Measurements from ENCODE around the gene CCR4. TPM values are rescaled to one million over a fixed set of nuclear protein-coding genes. Genes with fewer than 3 reads are reported as not detected.

CCR4 gene
- total and polyA plus RNA-seq, 2 of the 13 experiments (the other 11 are each of a cell fraction or from before 2014, with no cell fraction given): 0.04 to 0.05 TPM

DNA sequence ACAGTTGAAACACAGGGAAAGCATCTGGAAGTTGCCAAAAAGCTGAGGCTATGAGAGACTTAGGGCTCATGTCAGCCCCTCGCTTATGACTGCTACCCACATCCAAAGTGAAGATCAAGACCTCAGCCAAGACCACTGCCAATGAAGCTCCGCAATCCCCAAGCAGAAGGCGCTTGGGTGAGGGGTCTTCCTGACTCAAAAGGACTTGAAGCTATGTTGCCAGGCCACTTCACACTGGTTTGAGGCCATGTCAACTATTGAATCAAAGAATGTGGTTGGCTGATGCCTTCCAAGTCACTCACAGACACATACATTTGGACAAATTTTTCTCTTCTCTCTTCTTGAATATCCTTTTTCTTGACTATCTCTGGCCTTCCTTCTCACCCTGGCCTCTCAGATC, 928 bp upstream of the CCR4 start:
- no peak overlapping the region for H3K4me2 ChIP-seq (ENCODE audit: low read depth, low read length)
- intact Hi-C loops (cut with micrococcal nuclease; ENCODE audit: unreplicated experiment) (no loop called here), in situ Hi-C loops (cut with HindIII; ENCODE audit: extremely low pct_ligation_motif_present, low pct_unique_long_range_greater_than_20kb) (loop anchor here (5.0 to 25.0 kb wide), 2 partner anchors 132 to 412 kb away; no protein-coding TSS in a partner anchor)
- POLR2A ChIA-PET: no interaction called here
- H3K79me2 ChIP-seq (ENCODE audit: insufficient read depth, low read length): no peaks in the 10 kb centered on the region
- CTCF ChIA-PET (ENCODE audit: low intra/inter-chr PET ratio, low total read pairs): interaction anchor here (4.6 kb wide), 1 partner anchor 124 kb away, joined by 38 read pairs; no protein-coding TSS in a partner anchor
- no peak for DNase-seq (ENCODE audit: low spot score)
- H3K4me1 ChIP-seq (ENCODE audit: insufficient read depth, low read length): peaks cover 14% of the 10 kb centered on the region; the same call in 1 of the 2 replicates
- H2AFZ ChIP-seq (ENCODE audit: low read length): no peak overlapping the region
- no TSS peak for BruUV-seq (replicated peaks)
- no peaks in the 10 kb centered on the region for H3K36me3 ChIP-seq (replicated peaks in 1 of 2; ENCODE audit: control insufficient read depth in 1 of 2, insufficient read depth in 2 of 2, low read length in 2 of 2)
- FAIRE-seq: no peak
- H3K27me3 ChIP-seq (ENCODE audit: control insufficient read depth in 1 of 2, insufficient read depth in 2 of 2, low read length in 2 of 2): no peaks in the 10 kb centered on the region
- WGBS (ENCODE audit: low lambda C conversion rate): 50% methylated on average over 3 of the region's 3 CpGs
- no peak for ATAC-seq
- H3K9ac ChIP-seq (ENCODE audit: insufficient read depth, low read depth, low read length): no peak overlapping the region
- H3K4me3 ChIP-seq (replicated peaks in 1 of 3; ENCODE audit: insufficient read depth in 1 of 3, low read depth in 2 of 3, low read length in 3 of 3): no peak overlapping the region
- no peak overlapping the region for H3K27ac ChIP-seq (ENCODE audit: extremely low read length, insufficient read depth, low read length)
- H4K20me1 ChIP-seq (ENCODE audit: insufficient read depth, low read length): no peaks in the 10 kb centered on the region
- no peaks in the 10 kb centered on the region for H3K9me3 ChIP-seq (ENCODE audit: low read length)
- TF ChIP-seq ZNF660 (CRISPR knock-in tag; IDR thresholded peaks at IDR 0.05; ENCODE audit: borderline replicate concordance, low read depth) (no peak), FOSL1 (CRISPR knock-in tag; IDR thresholded peaks at IDR 0.05; ENCODE audit: borderline replicate concordance) (no peak), GLI4 (CRISPR knock-in tag; IDR thresholded peaks at IDR 0.05; ENCODE audit: borderline replicate concordance) (no peak), NFE2L1 (CRISPR knock-in tag; IDR thresholded peaks at IDR 0.05; ENCODE audit: borderline replicate concordance) (no peak), MBNL3 (CRISPR knock-in tag; conservative IDR thresholded peaks at IDR 0.05) (no peak), DR1 (CRISPR knock-in tag; IDR thresholded peaks at IDR 0.05) (no peak), SP140L (CRISPR knock-in tag; IDR thresholded peaks at IDR 0.05; ENCODE audit: borderline replicate concordance) (no peak), ZMYM3 (CRISPR knock-in tag; IDR thresholded peaks at IDR 0.05) (no peak), SRY (CRISPR knock-in tag; IDR thresholded peaks at IDR 0.05) (no peak), MED1 (CRISPR knock-in tag; IDR thresholded peaks at IDR 0.05) (no peak)
- TF ChIP-seq, protein P1, sequence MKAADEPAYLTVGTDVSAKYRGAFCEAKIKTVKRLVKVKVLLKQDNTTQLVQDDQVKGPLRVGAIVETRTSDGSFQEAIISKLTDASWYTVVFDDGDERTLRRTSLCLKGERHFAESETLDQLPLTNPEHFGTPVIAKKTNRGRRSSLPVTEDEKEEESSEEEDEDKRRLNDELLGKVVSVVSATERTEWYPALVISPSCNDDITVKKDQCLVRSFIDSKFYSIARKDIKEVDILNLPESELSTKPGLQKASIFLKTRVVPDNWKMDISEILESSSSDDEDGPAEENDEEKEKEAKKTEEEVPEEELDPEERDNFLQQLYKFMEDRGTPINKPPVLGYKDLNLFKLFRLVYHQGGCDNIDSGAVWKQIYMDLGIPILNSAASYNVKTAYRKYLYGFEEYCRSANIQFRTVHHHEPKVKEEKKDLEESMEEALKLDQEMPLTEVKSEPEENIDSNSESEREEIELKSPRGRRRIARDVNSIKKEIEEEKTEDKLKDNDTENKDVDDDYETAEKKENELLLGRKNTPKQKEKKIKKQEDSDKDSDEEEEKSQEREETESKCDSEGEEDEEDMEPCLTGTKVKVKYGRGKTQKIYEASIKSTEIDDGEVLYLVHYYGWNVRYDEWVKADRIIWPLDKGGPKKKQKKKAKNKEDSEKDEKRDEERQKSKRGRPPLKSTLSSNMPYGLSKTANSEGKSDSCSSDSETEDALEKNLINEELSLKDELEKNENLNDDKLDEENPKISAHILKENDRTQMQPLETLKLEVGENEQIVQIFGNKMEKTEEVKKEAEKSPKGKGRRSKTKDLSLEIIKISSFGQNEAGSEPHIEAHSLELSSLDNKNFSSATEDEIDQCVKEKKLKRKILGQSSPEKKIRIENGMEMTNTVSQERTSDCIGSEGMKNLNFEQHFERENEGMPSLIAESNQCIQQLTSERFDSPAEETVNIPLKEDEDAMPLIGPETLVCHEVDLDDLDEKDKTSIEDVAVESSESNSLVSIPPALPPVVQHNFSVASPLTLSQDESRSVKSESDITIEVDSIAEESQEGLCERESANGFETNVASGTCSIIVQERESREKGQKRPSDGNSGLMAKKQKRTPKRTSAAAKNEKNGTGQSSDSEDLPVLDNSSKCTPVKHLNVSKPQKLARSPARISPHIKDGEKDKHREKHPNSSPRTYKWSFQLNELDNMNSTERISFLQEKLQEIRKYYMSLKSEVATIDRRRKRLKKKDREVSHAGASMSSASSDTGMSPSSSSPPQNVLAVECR (CRISPR knock-in tag; IDR thresholded peaks at IDR 0.05; ENCODE audit: borderline replicate concordance): no peak
- TF ChIP-seq, protein P2, sequence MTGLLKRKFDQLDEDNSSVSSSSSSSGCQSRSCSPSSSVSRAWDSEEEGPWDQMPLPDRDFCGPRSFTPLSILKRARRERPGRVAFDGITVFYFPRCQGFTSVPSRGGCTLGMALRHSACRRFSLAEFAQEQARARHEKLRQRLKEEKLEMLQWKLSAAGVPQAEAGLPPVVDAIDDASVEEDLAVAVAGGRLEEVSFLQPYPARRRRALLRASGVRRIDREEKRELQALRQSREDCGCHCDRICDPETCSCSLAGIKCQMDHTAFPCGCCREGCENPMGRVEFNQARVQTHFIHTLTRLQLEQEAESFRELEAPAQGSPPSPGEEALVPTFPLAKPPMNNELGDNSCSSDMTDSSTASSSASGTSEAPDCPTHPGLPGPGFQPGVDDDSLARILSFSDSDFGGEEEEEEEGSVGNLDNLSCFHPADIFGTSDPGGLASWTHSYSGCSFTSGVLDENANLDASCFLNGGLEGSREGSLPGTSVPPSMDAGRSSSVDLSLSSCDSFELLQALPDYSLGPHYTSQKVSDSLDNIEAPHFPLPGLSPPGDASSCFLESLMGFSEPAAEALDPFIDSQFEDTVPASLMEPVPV (CRISPR knock-in tag; IDR thresholded peaks at IDR 0.05): no peak
- TF ChIP-seq, protein P3, sequence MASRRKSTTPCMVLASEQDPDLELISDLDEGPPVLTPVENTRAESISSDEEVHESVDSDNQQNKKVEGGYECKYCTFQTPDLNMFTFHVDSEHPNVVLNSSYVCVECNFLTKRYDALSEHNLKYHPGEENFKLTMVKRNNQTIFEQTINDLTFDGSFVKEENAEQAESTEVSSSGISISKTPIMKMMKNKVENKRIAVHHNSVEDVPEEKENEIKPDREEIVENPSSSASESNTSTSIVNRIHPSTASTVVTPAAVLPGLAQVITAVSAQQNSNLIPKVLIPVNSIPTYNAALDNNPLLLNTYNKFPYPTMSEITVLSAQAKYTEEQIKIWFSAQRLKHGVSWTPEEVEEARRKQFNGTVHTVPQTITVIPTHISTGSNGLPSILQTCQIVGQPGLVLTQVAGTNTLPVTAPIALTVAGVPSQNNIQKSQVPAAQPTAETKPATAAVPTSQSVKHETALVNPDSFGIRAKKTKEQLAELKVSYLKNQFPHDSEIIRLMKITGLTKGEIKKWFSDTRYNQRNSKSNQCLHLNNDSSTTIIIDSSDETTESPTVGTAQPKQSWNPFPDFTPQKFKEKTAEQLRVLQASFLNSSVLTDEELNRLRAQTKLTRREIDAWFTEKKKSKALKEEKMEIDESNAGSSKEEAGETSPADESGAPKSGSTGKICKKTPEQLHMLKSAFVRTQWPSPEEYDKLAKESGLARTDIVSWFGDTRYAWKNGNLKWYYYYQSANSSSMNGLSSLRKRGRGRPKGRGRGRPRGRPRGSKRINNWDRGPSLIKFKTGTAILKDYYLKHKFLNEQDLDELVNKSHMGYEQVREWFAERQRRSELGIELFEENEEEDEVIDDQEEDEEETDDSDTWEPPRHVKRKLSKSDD (CRISPR knock-in tag; IDR thresholded peaks at IDR 0.05; ENCODE audit: low read depth): no peak
- TF ChIP-seq, protein P4, sequence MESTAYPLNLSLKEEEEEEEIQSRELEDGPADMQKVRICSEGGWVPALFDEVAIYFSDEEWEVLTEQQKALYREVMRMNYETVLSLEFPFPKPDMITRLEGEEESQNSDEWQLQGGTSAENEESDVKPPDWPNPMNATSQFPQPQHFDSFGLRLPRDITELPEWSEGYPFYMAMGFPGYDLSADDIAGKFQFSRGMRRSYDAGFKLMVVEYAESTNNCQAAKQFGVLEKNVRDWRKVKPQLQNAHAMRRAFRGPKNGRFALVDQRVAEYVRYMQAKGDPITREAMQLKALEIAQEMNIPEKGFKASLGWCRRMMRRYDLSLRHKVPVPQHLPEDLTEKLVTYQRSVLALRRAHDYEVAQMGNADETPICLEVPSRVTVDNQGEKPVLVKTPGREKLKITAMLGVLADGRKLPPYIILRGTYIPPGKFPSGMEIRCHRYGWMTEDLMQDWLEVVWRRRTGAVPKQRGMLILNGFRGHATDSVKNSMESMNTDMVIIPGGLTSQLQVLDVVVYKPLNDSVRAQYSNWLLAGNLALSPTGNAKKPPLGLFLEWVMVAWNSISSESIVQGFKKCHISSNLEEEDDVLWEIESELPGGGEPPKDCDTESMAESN (CRISPR knock-in tag; conservative IDR thresholded peaks at IDR 0.05): no peak

All from HepG2 (cell line).